KOPT-K1 (cell line): Measurements from ENCODE around the gene SNX11.

Experiments
- H3K27ac ChIP-seq: fragments of 200-600 bp; sonication (generic); 2 replicates; pipeline ENCODE4 v1.5.1; 2016; ENCODE audit warnings: antibody characterized with exemption, mild to moderate bottlenecking, low read depth, low read length; ENCODE audit not compliant: poor library complexity, severe bottlenecking
- H3K36me3 ChIP-seq: fragments of 200-600 bp; sonication (generic); 2 replicates; pipeline ENCODE4 v1.5.1; 2017; ENCODE audit warnings: antibody characterized with exemption, mild to moderate bottlenecking, low read length, moderate library complexity; ENCODE audit not compliant: insufficient read depth
- H3K9me3 ChIP-seq: fragments of 200-600 bp; sonication (generic); 2 replicates; pipeline ENCODE4 v1.5.1; 2017; ENCODE audit warnings: antibody characterized with exemption, low read length, mild to moderate bottlenecking; ENCODE audit not compliant: insufficient read depth, poor library complexity, severe bottlenecking

Gene SNX11

GRCh38 chr17:48137656-48138055 is 30.1 kb downstream of the SNX11 start:
- no peak overlapping the region for H3K27ac ChIP-seq
- H3K36me3 ChIP-seq = peaks cover 21% of the 10 kb centered on the region; the same call in 1 of the 2 replicates
- H3K9me3 ChIP-seq = no peaks in the 10 kb centered on the region

- H3K27ac ChIP-seq = no peak overlapping the region
- peaks cover 26% of the 10 kb centered on the region; the same call in 1 of the 2 replicates for H3K36me3 ChIP-seq
- no peaks in the 10 kb centered on the region for H3K9me3 ChIP-seq
Measured at GRCh38 chr17:48139944-48140343, 32.4 kb downstream of the SNX11 start.

- Histone ChIP-seq H3K27ac (no peak overlapping the region), H3K9me3 (no peaks in the 10 kb centered on the region), H3K36me3 (peaks cover 42% of the 10 kb centered on the region; the same call in 1 of the 2 replicates)
Measured at GRCh38 chr17:48143629-48144028, 36.1 kb downstream of the SNX11 start.

- Histone ChIP-seq H3K9me3 (no peaks in the 10 kb centered on the region), H3K36me3 (peaks cover 46% of the 10 kb centered on the region; the same call in 1 of the 2 replicates), H3K27ac (no peak overlapping the region)
Measured at GRCh38 chr17:48144231-48144630, 36.7 kb downstream of the SNX11 start.

- Histone ChIP-seq H3K9me3 (no peaks in the 10 kb centered on the region), H3K27ac (no peak overlapping the region), H3K36me3 (peaks cover 40% of the 10 kb centered on the region; the same call in 1 of the 2 replicates)
Measured at GRCh38 chr17:48144976-48145798, 37.6 kb downstream of the SNX11 start.

GRCh38 chr17:48148029-48148770 is 40.6 kb downstream of the SNX11 start:
- no peaks in the 10 kb centered on the region for H3K9me3 ChIP-seq
- H3K27ac ChIP-seq = no peak overlapping the region
- H3K36me3 ChIP-seq = peaks cover 39% of the 10 kb centered on the region; the same call in 1 of the 2 replicates

- H3K27ac ChIP-seq = no peak overlapping the region
Measured at GRCh38 chr17:48148854-48149786, 41.6 kb downstream of the SNX11 start.

GRCh38 chr17:48149787-48150463 is 42.4 kb downstream of the SNX11 start:
- Histone ChIP-seq H3K27ac (no peak overlapping the region), H3K36me3 (peaks cover 42% of the 10 kb centered on the region), H3K9me3 (no peaks in the 10 kb centered on the region)

More at GRCh38 chr17:48148854-48149786, 41.6 kb downstream of the SNX11 start:
- Histone ChIP-seq H3K9me3 (no peaks in the 10 kb centered on the region), H3K36me3 (peaks cover 36% of the 10 kb centered on the region)

GRCh38 chr17:48150597-48151001 is 43.0 kb downstream of the SNX11 start:
- peaks cover 43% of the 10 kb centered on the region for H3K36me3 ChIP-seq
- no peaks in the 10 kb centered on the region for H3K9me3 ChIP-seq
- H3K27ac ChIP-seq = no peak overlapping the region

- H3K36me3 ChIP-seq = peaks cover 42% of the 10 kb centered on the region
- no peak overlapping the region for H3K27ac ChIP-seq
- no peaks in the 10 kb centered on the region for H3K9me3 ChIP-seq
Measured at GRCh38 chr17:48151220-48151619, 43.7 kb downstream of the SNX11 start.

GRCh38 chr17:48152289-48152688 is 44.7 kb downstream of the SNX11 start:
- Histone ChIP-seq H3K27ac (no peak overlapping the region), H3K9me3 (no peaks in the 10 kb centered on the region), H3K36me3 (peaks cover 45% of the 10 kb centered on the region)

- H3K27ac ChIP-seq = no peak overlapping the region
- peaks cover 36% of the 10 kb centered on the region for H3K36me3 ChIP-seq
Measured at GRCh38 chr17:48153691-48154358, 46.3 kb downstream of the SNX11 start.

GRCh38 chr17:48155889-48156611 is 48.5 kb downstream of the SNX11 start:
- no peak overlapping the region for H3K27ac ChIP-seq
- H3K9me3 ChIP-seq = no peaks in the 10 kb centered on the region
- H3K36me3 ChIP-seq = peaks cover 41% of the 10 kb centered on the region

More at GRCh38 chr17:48153691-48154358, 46.3 kb downstream of the SNX11 start:
- no peaks in the 10 kb centered on the region for H3K9me3 ChIP-seq
